NCI-H345 treated with DMSO at 0.1 percent for 48 hours (cell line): ENCODE data around the gene COL23A1.
"Not testable (repeated sequence)": the region's sequence is repeated elsewhere in the genome, so short reads cannot be mapped to it uniquely, and the experiment has no call there.

ENCODE experiments used
- DNase-seq: peaks from one replicate; lab custom pipeline; 2025; ENCODE audit not compliant: unreplicated experiment; lab: John Stamatoyannopoulos, UW

COL23A1 gene

DNA sequence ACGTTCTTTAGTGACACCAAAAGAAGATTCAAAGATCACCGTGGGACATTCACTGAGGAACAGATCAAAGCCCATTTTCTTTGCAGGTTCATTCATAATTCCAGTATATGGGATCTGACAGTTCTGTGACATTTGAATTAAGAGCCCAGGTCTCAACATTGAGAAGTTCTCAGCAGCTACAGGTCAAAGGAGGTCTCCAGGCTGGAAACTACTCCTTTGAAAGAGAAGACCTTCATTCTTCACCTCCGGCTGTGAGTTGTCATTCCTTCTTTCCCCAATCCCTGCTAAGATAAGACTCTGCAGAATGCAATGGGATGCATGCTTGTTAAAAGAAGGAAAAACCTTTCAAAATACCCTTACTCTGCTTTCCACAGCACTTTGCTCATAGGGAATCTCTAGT, 79.0 kb downstream of the COL23A1 start:
- DNase-seq: no peak

DNA sequence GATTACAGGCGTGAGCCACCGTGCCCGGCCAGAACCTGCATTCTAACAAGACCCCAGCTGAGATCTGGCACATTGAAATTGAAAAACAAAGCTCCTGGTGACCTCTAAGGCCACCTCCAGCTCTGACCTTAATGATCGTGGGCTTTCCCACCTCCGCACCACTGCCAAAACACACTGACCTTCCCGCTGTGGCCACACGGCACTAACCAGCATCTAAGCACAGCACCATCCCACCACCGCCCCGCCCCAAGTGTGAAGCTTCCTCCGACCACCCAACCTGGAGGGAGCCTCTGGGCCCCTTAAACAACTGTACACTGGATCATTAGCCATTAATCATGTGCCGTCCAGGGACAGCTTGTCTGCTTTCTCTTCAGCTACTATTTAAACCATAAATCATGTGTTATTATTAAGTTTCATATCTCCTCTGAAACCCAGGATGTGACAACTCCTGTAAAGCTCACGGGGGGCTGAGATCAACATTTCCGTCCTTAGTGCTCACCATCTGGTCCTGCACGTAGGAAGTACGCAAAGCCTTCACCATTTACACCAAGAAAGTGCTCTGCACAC, 80.6 kb downstream of the COL23A1 start:
- no peak for DNase-seq

DNA sequence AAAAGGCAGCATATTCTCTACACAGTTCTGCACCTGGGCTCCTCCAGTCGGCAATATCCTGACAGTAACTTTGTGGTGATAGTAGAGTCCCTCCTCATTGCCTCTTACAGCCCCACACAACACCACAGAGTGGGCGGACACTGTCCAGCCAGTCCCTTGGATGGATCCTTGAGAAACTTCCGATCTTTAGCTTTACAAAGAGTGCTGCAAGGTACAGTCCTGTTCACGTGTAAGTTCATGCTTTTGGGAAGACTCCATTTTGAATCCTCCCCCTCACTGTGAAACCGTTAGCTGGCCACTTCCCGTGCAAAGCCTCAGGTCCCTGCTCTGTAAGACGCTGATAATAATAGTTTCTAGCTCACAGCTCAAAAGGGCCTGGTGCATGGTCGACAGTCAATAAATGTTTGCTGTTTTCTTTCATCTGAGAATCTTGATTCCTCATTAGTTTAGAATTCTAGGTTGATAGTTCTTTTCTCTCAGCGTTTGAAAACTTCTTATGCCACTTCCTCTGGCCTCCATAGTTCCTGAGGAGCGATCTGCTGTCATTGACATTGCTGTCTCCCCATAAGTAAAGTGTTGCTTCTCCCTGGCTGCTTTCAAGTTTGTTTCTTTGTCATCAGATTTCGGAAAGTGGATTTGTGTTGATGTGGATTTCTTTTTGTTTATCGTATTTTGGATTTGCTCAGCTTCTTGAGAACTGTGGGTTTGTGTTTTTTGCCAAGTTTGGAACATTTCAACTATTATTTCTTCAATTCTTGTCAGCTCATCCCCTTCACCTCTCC, 82.9 kb downstream of the COL23A1 start:
- DNase-seq: no peak

DNA sequence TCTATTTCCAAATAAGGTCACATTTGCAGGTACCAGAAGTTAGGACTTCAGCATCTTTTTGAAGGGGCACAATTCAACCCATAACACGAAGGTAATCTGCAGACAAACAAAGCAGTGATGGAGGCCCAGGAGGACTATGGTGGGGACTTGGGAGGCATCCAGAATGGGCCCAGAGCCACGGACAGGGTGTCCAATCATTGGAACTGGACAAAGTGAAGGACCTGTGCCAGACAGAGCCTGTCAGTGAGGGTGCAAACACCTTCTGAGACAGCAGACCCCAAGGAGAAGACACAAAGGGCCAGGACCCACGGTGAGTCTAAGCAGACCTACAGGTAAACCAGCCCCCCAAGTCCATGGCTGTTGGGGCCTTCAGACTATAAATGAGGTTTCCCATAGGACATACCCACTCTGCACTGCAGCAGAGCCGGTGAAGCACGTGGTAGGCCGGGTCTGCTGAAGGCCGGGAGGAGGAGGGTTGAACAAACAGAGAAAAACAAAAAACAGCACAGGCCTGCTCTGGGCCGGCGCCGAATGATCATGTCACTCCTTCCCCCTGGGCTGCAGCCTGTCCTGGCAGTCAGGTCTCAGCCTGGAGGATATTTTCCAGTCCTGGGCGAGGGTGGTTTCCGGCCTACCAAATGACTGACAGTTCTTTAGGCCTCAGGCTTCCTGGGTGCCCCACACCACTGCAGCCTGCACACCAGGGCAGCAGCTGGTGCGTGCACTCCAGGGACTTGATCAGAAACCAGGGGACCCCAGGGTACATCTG, 84.4 kb downstream of the COL23A1 start:
- no peak for DNase-seq

DNA sequence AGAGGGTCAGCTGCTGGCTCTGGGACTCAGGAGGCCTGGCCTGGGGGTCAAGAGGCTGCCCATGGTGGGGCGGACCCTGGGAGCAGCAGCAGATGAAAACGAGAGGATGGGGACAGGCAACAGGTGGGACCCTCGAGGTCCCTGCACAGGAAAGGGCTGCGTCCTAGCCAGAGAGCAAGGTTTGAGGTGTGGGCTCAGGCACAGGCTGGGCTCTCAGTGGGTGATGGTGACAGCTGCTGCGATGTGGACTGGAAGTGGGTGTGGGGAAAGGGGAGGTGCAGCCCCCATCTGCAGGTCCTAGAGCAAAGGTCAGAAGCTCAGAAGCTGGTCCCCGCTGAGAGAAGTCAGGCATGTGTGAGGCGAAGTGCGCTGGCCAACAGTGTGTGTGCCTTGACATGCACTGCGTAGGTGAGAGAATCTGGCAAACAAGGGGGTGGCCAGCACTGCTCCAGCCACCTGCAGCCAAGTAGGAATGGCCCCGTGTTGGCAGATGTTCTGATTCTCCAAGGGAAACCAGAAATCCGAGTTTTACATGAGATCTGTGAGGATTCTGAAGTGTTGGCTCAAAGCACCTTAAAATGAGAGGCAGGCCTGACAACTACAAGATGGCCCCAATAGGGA, 85.7 kb downstream of the COL23A1 start:
- no peak for DNase-seq

DNA sequence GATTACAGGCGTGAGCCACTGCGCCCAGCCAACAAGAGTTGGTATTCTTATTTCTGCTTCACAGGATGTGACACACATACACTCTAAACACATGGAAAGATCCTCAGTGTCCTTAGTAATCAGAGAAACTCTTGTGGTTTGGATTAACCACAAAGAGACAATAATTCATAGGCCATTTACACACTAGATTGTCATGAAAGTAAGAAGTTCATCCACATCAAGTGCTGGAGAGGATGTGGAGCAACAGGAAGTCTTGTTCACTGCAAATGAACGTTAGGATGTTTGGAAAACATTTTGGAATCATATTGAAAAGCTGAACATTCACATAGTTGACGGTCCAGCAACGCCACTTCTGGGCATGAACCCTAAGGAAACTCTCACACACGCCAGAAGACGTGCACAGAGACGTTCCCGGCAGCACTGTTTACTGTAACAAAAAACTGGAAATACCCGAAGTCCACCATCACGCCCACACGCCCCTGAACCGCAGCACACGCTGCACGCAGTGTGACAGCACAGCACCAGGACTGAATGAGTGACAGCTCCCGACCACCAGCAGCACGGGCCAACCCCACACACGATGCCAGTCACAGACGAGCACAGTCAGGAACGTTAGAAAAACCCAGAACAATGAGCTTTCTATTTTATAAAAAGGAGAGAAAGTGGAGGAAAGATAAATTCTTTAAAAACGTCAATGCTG, 87.6 kb downstream of the COL23A1 start:
- DNase-seq: no peak

DNA sequence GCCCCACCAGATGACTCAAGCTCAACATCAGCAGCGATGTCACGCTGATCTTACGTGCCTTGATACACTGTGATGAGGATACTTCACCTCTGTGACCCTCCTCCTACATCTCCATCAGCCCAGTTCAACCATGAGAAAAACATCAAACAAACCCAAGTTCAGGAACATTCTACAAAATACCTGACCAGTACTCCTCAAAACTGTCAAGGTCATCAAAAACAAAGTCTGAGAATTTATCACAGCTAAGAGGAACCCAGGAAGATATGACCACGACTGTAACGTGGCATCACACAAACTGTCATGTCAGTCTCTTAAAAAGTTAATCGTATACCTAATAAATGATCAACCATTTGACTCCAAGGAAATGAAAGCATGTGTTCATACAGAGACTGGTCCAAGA, 90.8 kb downstream of the COL23A1 start:
- no peak for DNase-seq

DNA sequence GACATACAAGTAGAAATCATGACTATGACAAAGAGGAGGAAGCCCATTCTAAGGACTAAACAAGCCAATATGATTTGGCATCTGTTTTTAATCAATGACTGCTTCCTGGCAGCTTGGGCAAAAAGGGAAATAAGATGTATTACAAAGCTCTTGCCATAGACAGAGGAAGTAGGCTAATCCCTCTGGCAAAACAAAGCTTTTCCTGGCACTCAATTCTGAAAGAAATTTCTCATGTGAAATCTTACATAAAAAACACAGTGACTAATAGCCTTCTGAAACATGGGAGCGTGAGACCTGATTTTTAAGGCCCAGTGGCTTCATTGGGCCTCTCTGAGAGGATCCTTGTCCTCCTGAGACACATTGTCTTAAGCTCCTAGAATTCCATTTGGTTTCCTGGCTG, 93.6 kb downstream of the COL23A1 start:
- no peak for DNase-seq

DNA sequence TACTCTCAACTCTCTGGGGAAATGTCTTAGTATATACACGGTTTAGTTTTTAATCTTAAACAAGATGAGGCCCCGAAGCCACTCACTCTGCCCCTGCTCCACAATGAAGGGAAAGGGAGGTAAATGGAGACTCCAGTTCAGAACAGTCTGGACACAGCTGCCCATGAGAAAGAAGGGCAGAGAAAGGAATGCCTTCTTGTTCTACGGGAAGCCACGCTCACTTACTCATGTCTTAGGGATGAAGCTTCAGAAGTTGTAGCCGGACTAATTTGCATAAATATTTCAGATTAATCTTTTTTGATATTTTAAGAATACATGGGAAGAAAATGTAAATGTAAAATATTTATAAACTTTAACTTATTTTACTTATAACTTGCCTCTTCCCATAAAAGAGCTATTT, 94.0 kb downstream of the COL23A1 start:
- no peak for DNase-seq

DNA sequence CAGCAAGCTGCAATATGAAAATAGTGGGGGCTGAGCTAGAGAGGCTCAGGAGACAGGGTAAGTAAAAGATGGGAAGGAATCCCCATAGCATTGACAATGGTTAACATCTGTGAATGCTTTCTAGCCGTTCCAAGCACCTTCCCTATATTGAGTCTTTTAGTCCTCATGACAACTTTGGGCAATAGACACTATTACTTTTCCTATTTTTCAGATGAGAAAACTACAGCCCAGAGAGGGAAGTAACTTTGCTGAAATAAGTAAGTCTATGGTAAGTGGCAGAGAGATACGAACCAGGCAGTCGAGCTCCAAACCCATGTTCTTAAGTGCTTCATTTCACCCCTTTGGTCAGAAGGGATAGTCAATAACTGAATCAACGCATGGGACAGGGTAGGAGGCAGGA, 94.5 kb downstream of the COL23A1 start:
- DNase-seq: no peak

DNA sequence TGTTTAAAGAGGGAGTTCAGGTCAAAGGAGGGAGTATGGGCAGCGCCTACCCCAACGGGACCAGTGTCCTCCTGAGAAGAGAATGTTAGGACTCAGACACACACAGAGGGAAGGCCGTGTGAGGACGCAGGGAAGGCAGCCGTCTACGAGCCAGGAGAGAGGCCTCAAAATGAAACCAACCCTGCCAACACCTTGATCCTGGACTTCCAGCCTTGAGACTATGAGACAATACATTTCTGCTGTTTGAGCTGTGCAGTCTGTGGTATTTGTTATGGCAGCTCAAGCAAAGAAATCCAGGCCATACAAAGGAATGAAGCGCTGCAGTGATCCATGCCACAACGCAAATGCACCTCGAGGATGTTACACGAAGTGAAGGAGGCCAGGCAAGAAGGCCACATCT, 97.9 kb downstream of the COL23A1 start:
- no peak for DNase-seq

DNA sequence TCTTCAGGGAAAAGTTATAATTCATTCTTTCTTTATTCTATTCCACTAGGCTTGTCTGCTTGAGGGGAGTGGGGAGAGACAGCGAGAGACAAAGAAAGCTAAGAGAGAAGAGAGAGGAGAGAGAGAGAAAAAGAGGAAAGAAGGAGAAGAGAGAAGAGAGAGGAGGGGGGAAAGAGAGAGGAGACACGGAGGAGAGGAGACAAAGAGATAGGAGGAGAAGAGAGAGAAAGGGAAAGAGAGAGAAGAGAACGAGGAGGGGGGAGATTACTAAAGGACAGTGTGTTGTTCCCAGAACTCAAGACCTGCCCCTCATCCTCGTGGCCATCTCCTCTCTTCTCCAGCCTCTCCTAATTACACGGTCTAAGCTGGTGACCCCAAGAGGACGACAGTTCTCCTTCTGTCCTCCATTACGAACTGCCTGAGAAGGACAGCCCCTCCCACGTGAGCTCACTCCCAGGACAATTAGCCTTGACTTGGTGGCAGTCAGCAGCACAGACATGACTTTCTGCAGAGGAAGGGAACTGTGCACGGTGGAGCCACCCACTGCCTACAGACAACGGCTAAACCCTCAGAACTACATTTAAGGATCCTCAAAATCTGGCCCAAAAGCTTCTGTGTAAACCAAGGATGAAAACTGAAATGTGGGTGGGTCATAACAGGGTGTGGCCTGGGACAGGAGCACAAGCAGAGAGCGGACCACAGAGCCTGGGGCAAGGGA, 99.1 kb downstream of the COL23A1 start:
- DNase-seq: no peak

DNA sequence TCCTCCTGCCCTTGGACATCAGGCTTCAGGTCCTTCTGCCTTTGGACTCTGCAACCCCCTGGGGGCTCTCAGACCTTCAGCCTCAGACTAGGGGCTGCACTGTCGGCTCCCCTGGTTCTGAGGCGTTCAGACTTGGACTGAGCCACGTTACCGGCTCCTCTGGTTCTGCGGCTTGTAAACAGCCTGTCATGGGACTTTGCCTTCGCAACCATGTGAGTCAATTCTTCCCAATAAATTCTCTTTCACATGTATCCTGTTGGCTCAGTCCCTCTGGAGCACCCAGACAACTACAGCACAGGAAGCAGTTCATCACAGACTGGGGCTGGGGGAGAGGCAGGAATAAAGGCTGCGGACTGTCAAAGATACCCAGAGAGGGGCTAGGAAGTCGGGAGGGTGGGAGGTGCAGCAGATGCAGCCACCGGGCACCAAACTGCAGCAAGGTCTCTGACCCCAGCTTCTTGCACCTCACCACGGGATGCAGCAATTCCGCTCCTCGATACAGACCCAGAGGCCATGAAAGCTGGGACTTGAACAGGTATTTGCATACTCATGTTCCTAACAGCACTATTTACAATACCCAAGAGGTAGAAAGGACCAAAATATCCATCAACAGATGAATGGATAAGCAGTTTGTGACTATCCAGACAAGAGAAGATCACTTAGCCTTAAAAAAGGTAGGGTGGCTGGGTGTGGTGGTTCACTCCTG, 100.8 kb downstream of the COL23A1 start:
- no peak for DNase-seq

DNA sequence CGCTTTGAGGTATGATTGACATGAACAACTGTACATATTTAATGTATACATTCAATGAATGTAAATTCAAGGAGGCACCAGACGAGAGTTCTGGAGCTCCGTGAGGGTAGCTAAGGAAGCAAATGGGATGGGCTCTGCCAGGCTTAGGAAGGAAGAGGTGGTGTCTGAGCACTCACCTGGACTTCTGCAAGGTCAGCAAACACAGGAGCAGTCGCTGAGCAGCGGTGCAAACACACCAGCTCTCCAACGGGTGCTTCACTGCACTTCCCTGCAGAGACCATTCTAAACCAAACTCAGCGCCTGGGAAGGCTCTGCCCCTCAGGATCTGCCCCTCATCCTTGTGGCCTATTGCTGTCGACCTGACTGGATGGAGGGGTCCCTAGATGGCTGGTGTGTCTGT, 101.5 kb downstream of the COL23A1 start:
- peak; percentile 29 for DNase-seq

DNA sequence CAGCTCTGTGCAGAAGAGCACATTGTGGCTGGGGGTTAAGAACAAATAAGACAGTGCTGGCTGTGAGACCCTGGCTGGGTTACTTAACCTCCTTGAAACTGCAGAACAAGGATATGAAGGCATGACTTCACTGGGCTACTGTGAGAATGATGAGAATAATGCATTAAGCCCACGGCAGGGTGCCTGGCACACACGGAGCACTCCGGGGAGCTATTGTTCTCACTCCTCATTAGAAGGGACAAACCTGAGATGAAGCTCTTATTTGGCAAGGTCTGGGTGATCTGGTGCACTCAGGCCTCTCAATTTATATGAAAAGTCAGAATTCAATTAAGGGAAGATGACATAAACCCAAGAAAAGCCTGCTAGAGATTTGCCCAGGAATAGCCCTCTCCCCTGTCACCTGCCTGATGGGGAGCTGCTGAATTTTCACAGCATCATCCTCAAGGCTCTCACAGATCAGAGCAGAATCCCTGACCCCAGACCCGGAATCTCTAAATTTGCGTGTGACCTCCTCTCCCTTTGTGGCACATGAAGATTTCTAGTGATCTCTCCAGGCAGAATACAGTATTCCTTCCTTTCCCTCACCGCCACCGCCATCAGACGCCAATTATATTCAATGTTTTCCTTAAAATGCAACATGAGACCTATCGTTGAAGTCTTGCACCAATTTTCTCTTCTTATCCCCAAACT, 102.1 kb downstream of the COL23A1 start:
- peak; percentile 44 for DNase-seq

DNA sequence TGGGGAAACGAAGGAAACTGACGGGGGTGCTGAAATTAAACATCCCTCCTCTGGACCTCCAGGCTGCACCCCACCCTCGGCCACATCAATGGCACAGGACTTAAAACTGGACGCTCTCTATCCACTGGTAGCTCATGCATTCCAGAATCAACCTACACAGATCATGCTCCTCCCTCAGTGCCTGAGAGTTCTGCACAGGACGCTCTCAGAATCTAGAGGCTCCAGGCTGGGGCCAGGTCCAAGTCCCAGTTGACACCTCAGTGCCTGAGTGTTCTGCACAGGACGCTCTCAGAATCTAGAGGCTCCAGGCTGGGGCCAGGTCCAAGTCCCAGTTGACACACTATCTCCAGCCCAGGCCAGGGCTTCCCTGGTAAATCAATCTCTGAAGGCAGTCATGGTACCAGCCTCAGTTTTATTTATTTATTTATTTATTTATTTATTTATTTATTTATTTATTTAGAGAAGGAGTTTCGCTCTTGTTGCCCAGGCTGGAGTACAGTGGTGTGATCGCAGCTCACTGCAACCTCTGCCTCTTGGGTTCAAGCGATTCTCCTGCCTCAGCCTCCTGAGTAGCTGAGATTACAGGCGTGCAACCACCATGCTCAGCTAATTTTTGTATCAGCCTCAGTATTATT, 103.2 kb downstream of the COL23A1 start:
- DNase-seq: not testable (repeated sequence)

DNA sequence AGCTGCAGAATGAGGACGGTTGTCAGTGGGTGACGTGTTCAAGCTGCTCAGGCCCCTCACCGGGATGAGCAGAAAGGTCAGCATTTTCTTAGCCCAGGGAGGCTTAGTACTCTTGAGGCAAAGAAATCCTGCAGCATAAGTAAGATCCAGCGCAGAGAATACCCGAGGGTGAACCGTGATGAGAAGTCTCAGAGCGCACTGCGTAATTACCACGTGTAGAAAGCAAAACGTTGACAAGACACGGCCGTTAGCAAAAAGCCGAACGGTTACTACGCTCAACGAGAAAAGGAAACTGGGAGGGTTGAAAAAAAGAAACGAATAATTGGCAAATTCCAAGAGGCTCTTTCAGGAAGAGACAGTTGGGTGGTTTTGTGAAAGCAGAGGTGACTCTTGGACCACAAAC, 104.0 kb downstream of the COL23A1 start:
- DNase-seq: no peak

DNA sequence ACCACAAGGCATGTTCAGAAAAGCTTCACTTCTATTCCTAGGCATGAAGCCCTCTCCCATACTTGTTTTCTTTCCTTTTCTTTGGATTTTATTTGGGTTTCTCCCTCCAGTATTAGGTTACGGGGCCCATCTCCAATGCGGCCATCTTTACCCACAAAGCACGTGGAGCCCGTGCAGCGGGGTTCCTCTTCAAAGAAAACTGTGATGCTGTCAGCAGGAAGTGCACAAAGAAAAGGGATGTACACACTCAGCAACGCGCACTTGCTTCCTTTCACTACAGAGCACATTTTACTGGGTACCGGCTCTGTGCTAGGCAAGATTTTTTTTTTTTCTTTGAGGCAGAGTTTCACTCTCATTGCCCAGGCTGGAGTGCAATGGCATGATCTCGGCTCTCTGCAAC, 106.6 kb downstream of the COL23A1 start:
- DNase-seq: no peak

DNA sequence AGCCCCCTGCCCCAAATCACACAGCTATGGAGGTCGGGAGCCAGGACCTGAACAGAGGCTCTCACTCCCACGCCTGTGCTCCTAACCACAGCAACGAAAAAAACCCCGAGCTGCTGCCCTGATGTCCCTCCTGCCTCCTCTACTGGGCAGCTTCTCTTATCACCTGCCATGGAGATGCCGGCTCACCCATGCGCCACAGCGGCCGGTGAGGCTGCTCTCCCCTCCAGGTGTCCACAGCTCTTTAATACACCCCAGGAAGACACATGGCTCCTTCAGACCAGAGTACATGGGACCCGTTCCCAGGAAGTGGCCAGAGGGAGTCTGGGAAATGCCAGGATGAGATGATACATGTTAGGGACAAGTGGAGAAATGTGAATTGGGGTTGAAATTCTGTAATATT, 110.9 kb downstream of the COL23A1 start:
- DNase-seq: no peak
